Endothelial cell of umbilical vein (primary cell): ENCODE results near the gene KCNN3. TPM values are rescaled to one million over a fixed set of nuclear protein-coding genes. Genes with fewer than 3 reads are reported as not detected.

ENCODE experiments used
- BruUV-seq: library from RNA; stranded (reverse); fragments of 400-500 nt; replicated peaks from 2 replicates; lab custom pipeline; 2021; lab: Mats Ljungman, UMichigan
- CTCF ChIA-PET: fragments of 300-600, 350-600 bp; sonication (Branson Sonifier 250); formaldehyde crosslinking; loops from one replicate; lab custom pipeline; 2021; ENCODE audit warnings: antibody characterized with exemption, inconsistent platforms; lab: Charles Lee
- POLR2A ChIA-PET: fragments of 300-600, 350-600 bp; sonication (Branson Sonifier 250); formaldehyde crosslinking; loops from one replicate; lab custom pipeline; 2021; ENCODE audit warnings: antibody characterized with exemption, inconsistent platforms; lab: Charles Lee
- DNase-seq: peaks from one replicate; pipeline ENCODE4 v3.0.0-alpha.2; 2011; ENCODE audit warnings: low read depth, low spot score
- FAIRE-seq: peaks from 2 replicates; lab custom pipeline; 2011; peaks lifted over from hg19 to GRCh38; lab: Jason Lieb, UNC
- H2AFZ ChIP-seq: 2 replicates; pipeline ENCODE4 v1.6.0; 2012; ENCODE audit warnings: low read depth, low read length, control low read depth, inconsistent platforms
- H3K27ac ChIP-seq: 2 replicates; pipeline ENCODE4 v1.5.1; 2011; ENCODE audit warnings: low read depth, mild to moderate bottlenecking, control low read depth, low read length, moderate library complexity; ENCODE audit not compliant: insufficient read depth
- H3K27me3 ChIP-seq, 2 experiments: 2 replicates each; pipeline versions ENCODE4 v1.6.0 to v1.6.1; 2011; ENCODE audit warnings: low read length in 2 of 2, mixed read lengths in 1 of 2; ENCODE audit not compliant: control insufficient read depth in 2 of 2, insufficient read depth in 2 of 2
- H3K36me3 ChIP-seq, 2 experiments: 2 replicates in 1 of 2; 3 replicates in 1 of 2; pipeline ENCODE4 v1.5.1; 2011; ENCODE audit warnings: low read length in 2 of 2, mild to moderate bottlenecking in 1 of 2, moderate library complexity in 1 of 2; ENCODE audit not compliant: control insufficient read depth in 2 of 2, insufficient read depth in 2 of 2; ENCODE audit errors: extremely low read depth in 1 of 2
- H3K4me1 ChIP-seq: 3 replicates; pipeline ENCODE4 v1.5.1; 2011; ENCODE audit warnings: mild to moderate bottlenecking, low read length; ENCODE audit not compliant: control insufficient read depth, insufficient read depth; ENCODE audit errors: extremely low read depth
- H3K4me2 ChIP-seq: 2 replicates; pipeline ENCODE4 v1.6.1; 2011; ENCODE audit warnings: low read length, control low read depth, mixed read lengths; ENCODE audit not compliant: insufficient read depth
- H3K4me3 ChIP-seq, 3 experiments: fragments of 200-600 bp in 1 of 3; sonication (generic), shearing (Covaris generic) in 1 of 3; replicated peaks in 1 of 3; 2 replicates each; pipeline ENCODE4 v1.5.1; 2011 to 2016; ENCODE audit warnings: control low read depth in 3 of 3, low read length in 3 of 3, mild to moderate bottlenecking in 2 of 3, inconsistent platforms in 1 of 3, low read depth in 1 of 3, moderate library complexity in 1 of 3; ENCODE audit not compliant: insufficient read depth in 1 of 3
- H3K79me2 ChIP-seq: 2 replicates; pipeline ENCODE4 v1.6.0; 2012; ENCODE audit warnings: low read length, inconsistent platforms; ENCODE audit not compliant: control insufficient read depth, insufficient read depth
- H3K9ac ChIP-seq: replicated peaks from 2 replicates; pipeline ENCODE3; 2011; ENCODE audit warnings: low read length, control low read depth; ENCODE audit not compliant: insufficient read depth; ENCODE audit errors: extremely low read depth
- H3K9me1 ChIP-seq: replicated peaks from 3 replicates; pipeline ENCODE4 v1.6.0; 2011; ENCODE audit warnings: mild to moderate bottlenecking, low read length; ENCODE audit not compliant: control insufficient read depth, insufficient read depth; ENCODE audit errors: extremely low read depth
- H3K9me3 ChIP-seq: replicated peaks from 2 replicates; pipeline ENCODE4 v1.5.1; 2012; ENCODE audit warnings: low read length, inconsistent platforms; ENCODE audit not compliant: control insufficient read depth, insufficient read depth
- H4K20me1 ChIP-seq: replicated peaks from 2 replicates; pipeline ENCODE3; 2011; ENCODE audit warnings: mild to moderate bottlenecking, low read length; ENCODE audit not compliant: control insufficient read depth, insufficient read depth; ENCODE audit errors: extremely low read depth
- EZH2 ChIP-seq: IDR thresholded peaks from 2 replicates; pipeline ENCODE4 v1.6.1; 2012; ENCODE audit warnings: borderline replicate concordance, low read depth, mild to moderate bottlenecking, moderate library complexity, low read length, inconsistent platforms; ENCODE audit not compliant: severe bottlenecking
- FOS ChIP-seq: IDR thresholded peaks from 2 replicates; pipeline ENCODE4 v1.6.1; 2011; ENCODE audit warnings: mild to moderate bottlenecking, low read length, moderate library complexity, borderline replicate concordance; ENCODE audit not compliant: insufficient read depth
- GATA2 ChIP-seq: IDR thresholded peaks from 2 replicates; pipeline ENCODE4 v1.7.0; 2011; ENCODE audit warnings: low read depth, mild to moderate bottlenecking, moderate library complexity, mixed read lengths, low read length; ENCODE audit not compliant: insufficient read length, insufficient read depth
- JUN ChIP-seq: IDR thresholded peaks from 2 replicates; pipeline ENCODE4 v1.6.1; 2011; ENCODE audit warnings: borderline replicate concordance, low read depth; ENCODE audit not compliant: insufficient read length, insufficient read depth
- MYC ChIP-seq: IDR thresholded peaks from one replicate; pipeline ENCODE4 v1.6.1; 2011; ENCODE audit warnings: mild to moderate bottlenecking, low read depth, low read length
- POLR2A ChIP-seq: IDR thresholded peaks from 2 replicates; pipeline ENCODE4 v1.6.1; 2012; ENCODE audit warnings: low read depth, mild to moderate bottlenecking, control low read depth, low read length
- POLR2AphosphoS5 ChIP-seq: IDR thresholded peaks from 2 replicates; pipeline ENCODE4 v1.6.1; 2012; ENCODE audit warnings: low read depth, mild to moderate bottlenecking, control low read depth, low read length, moderate library complexity; ENCODE audit not compliant: insufficient read depth
- dilution Hi-C: fragments of 300-500 bp; cut with MboI; formaldehyde crosslinking; loops from one replicate; pipeline ENCODE4 v1.15.0; 2019; ENCODE audit warnings: low sequenced_read_pairs; ENCODE audit not compliant: extremely low pct_ligation_motif_present
- intact Hi-C: fragments of 100-400 bp; cut with micrococcal nuclease; formaldehyde crosslinking; loops from one replicate; pipeline ENCODE4 v1.10.0; 2022
- polyA plus RNA-seq, 4 experiments: library from polyadenylated mRNA; depleted of rRNA in 3 of 4; stranded (reverse) in 3 of 4; unstranded in 1 of 4; fragments of >200 nt; gene quantifications; 2 replicates each; pipeline versions ENCODE4 v1.2.1 to v1.2.3, GENCODE V29; 2011 to 2012; ENCODE audit warnings: missing spikeins in 1 of 4
- total RNA-seq: library from RNA; stranded (reverse); gene quantifications from 2 replicates; pipeline ENCODE4 v1.2.3, GENCODE V29; 2021
- TF ChIP-seq, protein P1 (sequence below): IDR thresholded peaks from 2 replicates; pipeline ENCODE4 v1.6.1; 2011; ENCODE audit not compliant: insufficient read depth, insufficient read length
- TF ChIP-seq, protein P2 (sequence below), 2 donors: IDR thresholded peaks; 1 replicate in 1 of 2; 2 replicates in 1 of 2; pipeline ENCODE4 v1.5.1; 2011; ENCODE audit warnings: low read length in 2 of 2, mild to moderate bottlenecking in 2 of 2, moderate library complexity in 2 of 2, control low read depth in 1 of 2, inconsistent platforms in 1 of 2, low read depth in 1 of 2; ENCODE audit not compliant: insufficient read depth in 1 of 2; ENCODE audit errors: extremely low read depth in 1 of 2

Gene KCNN3
- total and polyA plus RNA-seq, 2 donors (not counting 3 experiments of a cell fraction or from before 2014, with no cell fraction given), result 0.91 to 1.1 TPM

DNA sequence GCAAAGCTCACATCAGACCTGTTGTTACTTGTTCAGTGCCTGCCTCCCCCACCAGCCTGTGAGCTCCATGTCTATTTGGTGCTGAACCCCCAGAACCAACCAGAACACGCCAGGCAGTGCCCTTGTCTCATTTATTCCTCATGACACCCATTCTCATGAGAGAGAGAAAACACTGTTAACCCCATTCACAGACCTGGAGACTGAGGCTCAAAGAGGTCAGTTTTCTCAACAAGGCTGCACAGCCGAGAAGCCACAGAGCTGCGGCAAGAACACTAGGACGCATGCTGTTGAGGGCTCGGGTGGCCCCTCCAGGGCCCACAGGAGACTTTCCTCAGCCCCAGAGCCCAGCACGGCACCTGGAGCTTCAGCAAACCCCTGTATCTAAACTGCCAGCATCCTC lies 13.1 kb downstream of the KCNN3 start:
- BruUV-seq, result no TSS peak
- Histone ChIP-seq H3K4me3 (no peak overlapping the region), H3K36me3 (no peaks in the 10 kb centered on the region), H3K9me1 (no peaks in the 10 kb centered on the region), H3K9me3 (no peaks in the 10 kb centered on the region), H2AFZ (no peak overlapping the region), H3K27ac (no peak overlapping the region), H3K9ac (no peak overlapping the region), H3K4me1 (no peaks in the 10 kb centered on the region), H3K4me2 (no peak overlapping the region), H3K27me3 (no peaks in the 10 kb centered on the region), H3K79me2 (no peaks in the 10 kb centered on the region), H4K20me1 (no peaks in the 10 kb centered on the region)
- FAIRE-seq (no peak), DNase-seq (no peak)
- POLR2A ChIA-PET, result no interaction called here
- intact Hi-C loops, result no loop called here
- TF ChIP-seq MYC (no peak), FOS (no peak), JUN (no peak), EZH2 (no peak), GATA2 (no peak), POLR2A (no peak), POLR2AphosphoS5 (no peak)
- TF ChIP-seq, protein P1, sequence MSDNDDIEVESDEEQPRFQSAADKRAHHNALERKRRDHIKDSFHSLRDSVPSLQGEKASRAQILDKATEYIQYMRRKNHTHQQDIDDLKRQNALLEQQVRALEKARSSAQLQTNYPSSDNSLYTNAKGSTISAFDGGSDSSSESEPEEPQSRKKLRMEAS, result no peak
- TF ChIP-seq, protein P2, sequence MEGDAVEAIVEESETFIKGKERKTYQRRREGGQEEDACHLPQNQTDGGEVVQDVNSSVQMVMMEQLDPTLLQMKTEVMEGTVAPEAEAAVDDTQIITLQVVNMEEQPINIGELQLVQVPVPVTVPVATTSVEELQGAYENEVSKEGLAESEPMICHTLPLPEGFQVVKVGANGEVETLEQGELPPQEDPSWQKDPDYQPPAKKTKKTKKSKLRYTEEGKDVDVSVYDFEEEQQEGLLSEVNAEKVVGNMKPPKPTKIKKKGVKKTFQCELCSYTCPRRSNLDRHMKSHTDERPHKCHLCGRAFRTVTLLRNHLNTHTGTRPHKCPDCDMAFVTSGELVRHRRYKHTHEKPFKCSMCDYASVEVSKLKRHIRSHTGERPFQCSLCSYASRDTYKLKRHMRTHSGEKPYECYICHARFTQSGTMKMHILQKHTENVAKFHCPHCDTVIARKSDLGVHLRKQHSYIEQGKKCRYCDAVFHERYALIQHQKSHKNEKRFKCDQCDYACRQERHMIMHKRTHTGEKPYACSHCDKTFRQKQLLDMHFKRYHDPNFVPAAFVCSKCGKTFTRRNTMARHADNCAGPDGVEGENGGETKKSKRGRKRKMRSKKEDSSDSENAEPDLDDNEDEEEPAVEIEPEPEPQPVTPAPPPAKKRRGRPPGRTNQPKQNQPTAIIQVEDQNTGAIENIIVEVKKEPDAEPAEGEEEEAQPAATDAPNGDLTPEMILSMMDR (IDR thresholded peaks at IDR 0.05; ENCODE audit: extremely low read depth in 1 of 2, insufficient read depth in 1 of 2, low read depth in 1 of 2, low read length in 2 of 2), result no peak
- CTCF ChIA-PET, result interaction anchor here (1.0 to 1.5 kb wide), 3 partner anchors 21 to 118 kb away, joined by 3 to 4 read pairs (median 3); no protein-coding TSS in a partner anchor
- dilution Hi-C loops, result no loop called here
